K562 (cell line): ENCODE measurements around the gene FANCD2. TPM values are rescaled to one million over a fixed set of nuclear protein-coding genes. Genes with fewer than 3 reads are reported as not detected.

Source experiments
- EGR1 ChIP-seq: fragments of 450-650 bp; conservative IDR thresholded peaks from 2 replicates; pipeline ENCODE4 v1.6.1; 2017; ENCODE audit warnings: mild to moderate bottlenecking
- FOXP4 ChIP-seq: sonication (generic); formaldehyde crosslinking; IDR thresholded peaks from 2 replicates; pipeline ENCODE4 v1.8.0; 2022; ENCODE audit warnings: mild to moderate bottlenecking, missing genetic modification reagents, borderline replicate concordance
- GABPB2 ChIP-seq: fragments of 250-450 bp; sonication (Bioruptor Pico); conservative IDR thresholded peaks from 2 replicates; pipeline ENCODE4 v1.5.1; 2021; ENCODE audit warnings: mild to moderate bottlenecking
- HNRNPL ChIP-seq: fragments of 200-400 bp; formaldehyde crosslinking; IDR thresholded peaks from 2 replicates; pipeline ENCODE4 v1.6.1; 2017; ENCODE audit warnings: low read depth, mild to moderate bottlenecking, low read length
- LARP7 ChIP-seq: fragments of 450-650 bp; IDR thresholded peaks from 2 replicates; pipeline ENCODE4 v1.6.1; 2016
- NCOA6 ChIP-seq: fragments of 450-650 bp; IDR thresholded peaks from 2 replicates; pipeline ENCODE4 v1.6.1; 2017; ENCODE audit warnings: mild to moderate bottlenecking
- NCOR1 ChIP-seq: fragments of 450-650 bp; IDR thresholded peaks from 2 replicates; pipeline ENCODE4 v1.6.1; 2016; ENCODE audit warnings: mild to moderate bottlenecking, moderate library complexity
- RBM15 ChIP-seq: fragments of 200-400 bp; formaldehyde crosslinking; IDR thresholded peaks from 2 replicates; pipeline ENCODE4 v1.6.1; 2018; ENCODE audit warnings: mild to moderate bottlenecking, low read length, moderate library complexity; ENCODE audit not compliant: insufficient read depth
- RREB1 ChIP-seq: fragments of 250-450 bp; sonication (Bioruptor Pico); IDR thresholded peaks from 2 replicates; pipeline ENCODE4 v1.4.0; 2020
- TCF3 ChIP-seq: sonication (generic); formaldehyde crosslinking; IDR thresholded peaks from 2 replicates; pipeline ENCODE4 v1.4.0; 2020; ENCODE audit warnings: mild to moderate bottlenecking, missing genetic modification reagents
- ZNF12 ChIP-seq: sonication (generic); formaldehyde crosslinking; IDR thresholded peaks from 2 replicates; pipeline ENCODE4 v1.4.0; 2020; ENCODE audit warnings: mild to moderate bottlenecking, missing genetic modification reagents
- ZNF184 ChIP-seq: sonication (generic); formaldehyde crosslinking; IDR thresholded peaks from 2 replicates; pipeline ENCODE4 v1.5.0; 2020; ENCODE audit warnings: missing genetic modification reagents
- ZNF407 ChIP-seq: fragments of 450-650 bp; IDR thresholded peaks from 2 replicates; pipeline ENCODE4 v1.6.1; 2016; ENCODE audit warnings: low read depth
- ZNF695 ChIP-seq: fragments of 450-650 bp; formaldehyde crosslinking; IDR thresholded peaks from 2 replicates; pipeline ENCODE4 v1.4.0; 2020; ENCODE audit warnings: mild to moderate bottlenecking, moderate library complexity
- polyA plus RNA-seq, 8 experiments: library from polyadenylated mRNA; depleted of rRNA in 4 of 8; stranded (reverse) in 5 of 8; unstranded in 3 of 8; fragments of >200 nt; fragmentation: Nextera tagmentation in 2 of 8; fragmentation: Illumina TruSeq in 1 of 8; extraction: Ambion mirVana in 2 of 8; extraction: Trizol in 1 of 8; gene quantifications; 2 replicates each; pipeline versions ENCODE4 v1.2.1 to v1.2.3, GENCODE V29; 2011 to 2014; ENCODE audit warnings: inconsistent platforms in 1 of 8, missing spikeins in 1 of 8
- total RNA-seq, 7 experiments: library from RNA; depleted of rRNA in 6 of 7; stranded (reverse); fragments of >200 nt in 6 of 7; fragmentation: Illumina TruSeq in 2 of 7; extraction: Trizol in 2 of 7; gene quantifications; 2 replicates each; pipeline versions ENCODE4 v1.2.1 to v1.2.3, GENCODE V29; 2011 to 2021; ENCODE audit warnings: low replicate concordance in 1 of 7

Gene FANCD2
- total and polyA plus RNA-seq, 9 of the 15 experiments (the other 6 are each of a cell fraction or from before 2014, with no cell fraction given): 59.4 to 137 (median 96.1) TPM

- TF ChIP-seq RREB1 (CRISPR knock-in tag) (no peak), NCOR1 (peak; percentile 65), NCOA6 (no peak), ZNF407 (no peak), EGR1 (0 out of 2 replicates have a peak, but pooled peaks have one; percentile 19), LARP7 (no peak), ZNF184 (CRISPR knock-in tag) (no peak), TCF3 (peak; percentile 67), RBM15 (no peak), HNRNPL (no peak), GABPB2 (CRISPR knock-in tag) (no peak), FOXP4 (no peak), ZNF695 (CRISPR knock-in tag) (no peak), ZNF12 (no peak)
Measured at GRCh38 chr3:10106919-10107318, 80.7 kb downstream of the FANCD2 start (continued).
